H1 (cell line): ENCODE measurements around the gene SOX6. TPM values are rescaled to one million over a fixed set of nuclear protein-coding genes. Genes with fewer than 3 reads are reported as not detected.

Source experiments
- CBX8 ChIP-seq: fragments of 300-800, 300-1000 bp; sonication (generic); IDR thresholded peaks from 2 replicates; pipeline ENCODE4 v1.7.1; 2016; ENCODE audit warnings: low read depth, low read length, borderline replicate concordance
- EP300 ChIP-seq, 2 experiments: IDR thresholded peaks; 1 replicate in 1 of 2; 2 replicates in 1 of 2; pipeline ENCODE4 v1.6.1; 2011 to 2012; ENCODE audit warnings: low read depth in 2 of 2, low read length in 2 of 2, mild to moderate bottlenecking in 2 of 2, borderline replicate concordance in 1 of 2, inconsistent platforms in 1 of 2, moderate library complexity in 1 of 2
- KDM1A ChIP-seq: fragments of 200-600, 300-600 bp; sonication (generic); IDR thresholded peaks from 2 replicates; pipeline ENCODE4 v1.7.1; 2016; ENCODE audit warnings: mild to moderate bottlenecking, low read length, borderline replicate concordance
- POLR2AphosphoS5 ChIP-seq: IDR thresholded peaks from 2 replicates; pipeline ENCODE4 v1.6.1; 2011; ENCODE audit warnings: low read depth, low read length
- SP1 ChIP-seq: IDR thresholded peaks from 2 replicates; pipeline ENCODE4 v1.6.1; 2011; ENCODE audit warnings: low read depth, low read length
- TBP ChIP-seq: IDR thresholded peaks from 2 replicates; pipeline ENCODE4 v1.6.1; 2011; ENCODE audit warnings: low read depth, low read length, improper control_type of control experiment
- polyA plus RNA-seq, 7 experiments: library from polyadenylated mRNA; depleted of rRNA in 3 of 7; stranded (reverse) in 5 of 7; unstranded in 2 of 7; fragments of >200 nt in 5 of 7; fragments of 200-250 nt in 2 of 7; gene quantifications; 1 replicate in 5 of 7; 2 replicates in 1 of 7; 4 replicates in 1 of 7; pipeline versions ENCODE4 v1.2.1 to v1.2.3, GENCODE V29; 2011 to 2013; ENCODE audit warnings: missing spikeins in 2 of 7, mixed read lengths in 2 of 7
- total RNA-seq: library from RNA; stranded (reverse); fragmentation: NEBNext Ultra II Directional; extraction: Animal tissue kit (Norgen Biotek cat#: 25700); gene quantifications from 2 replicates; pipeline ENCODE4 v1.2.1, GENCODE V29; 2021
- TF ChIP-seq, protein P1 (sequence below), 3 experiments: IDR thresholded peaks; 1 replicate in 2 of 3; 2 replicates in 1 of 3; pipeline versions ENCODE4 v1.5.1 to v1.6.1; 2011; ENCODE audit warnings: low read length in 3 of 3, mild to moderate bottlenecking in 3 of 3, inconsistent platforms in 2 of 3, low read depth in 1 of 3, moderate library complexity in 1 of 3; ENCODE audit not compliant: insufficient read depth in 1 of 3; ENCODE audit errors: control extremely low read depth in 1 of 3
- TF ChIP-seq, protein P2 (sequence below): IDR thresholded peaks from 2 replicates; pipeline ENCODE4 v1.6.1; 2011; ENCODE audit warnings: low read length, improper control_type of control experiment

Gene SOX6
- total and polyA plus RNA-seq, 2 of the 8 experiments (the other 6 are each of a cell fraction or from before 2014, with no cell fraction given): 0.09 TPM; not detected in 1

DNA sequence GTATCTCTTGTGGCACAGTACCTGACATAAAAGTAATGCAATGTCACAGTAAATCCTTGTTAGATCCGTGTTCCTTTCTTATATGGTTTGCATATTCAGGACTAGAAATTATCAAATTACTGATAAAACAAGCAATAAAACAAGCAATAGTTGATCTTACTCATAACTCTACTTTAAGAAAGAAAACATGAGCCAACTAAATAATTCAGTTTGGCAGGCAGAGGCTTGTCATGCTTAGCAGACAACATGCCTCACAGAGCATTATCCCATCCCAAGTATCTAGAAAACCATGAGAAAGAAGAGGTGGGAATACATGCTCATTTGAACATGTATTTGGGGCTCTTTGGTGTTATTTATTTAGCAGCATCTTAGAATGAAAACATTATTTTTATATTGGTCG lies 241.9 kb downstream of the SOX6 start (continued):
- TF ChIP-seq CBX8: no peak
- TF ChIP-seq TBP: no peak
- TF ChIP-seq, protein P1, sequence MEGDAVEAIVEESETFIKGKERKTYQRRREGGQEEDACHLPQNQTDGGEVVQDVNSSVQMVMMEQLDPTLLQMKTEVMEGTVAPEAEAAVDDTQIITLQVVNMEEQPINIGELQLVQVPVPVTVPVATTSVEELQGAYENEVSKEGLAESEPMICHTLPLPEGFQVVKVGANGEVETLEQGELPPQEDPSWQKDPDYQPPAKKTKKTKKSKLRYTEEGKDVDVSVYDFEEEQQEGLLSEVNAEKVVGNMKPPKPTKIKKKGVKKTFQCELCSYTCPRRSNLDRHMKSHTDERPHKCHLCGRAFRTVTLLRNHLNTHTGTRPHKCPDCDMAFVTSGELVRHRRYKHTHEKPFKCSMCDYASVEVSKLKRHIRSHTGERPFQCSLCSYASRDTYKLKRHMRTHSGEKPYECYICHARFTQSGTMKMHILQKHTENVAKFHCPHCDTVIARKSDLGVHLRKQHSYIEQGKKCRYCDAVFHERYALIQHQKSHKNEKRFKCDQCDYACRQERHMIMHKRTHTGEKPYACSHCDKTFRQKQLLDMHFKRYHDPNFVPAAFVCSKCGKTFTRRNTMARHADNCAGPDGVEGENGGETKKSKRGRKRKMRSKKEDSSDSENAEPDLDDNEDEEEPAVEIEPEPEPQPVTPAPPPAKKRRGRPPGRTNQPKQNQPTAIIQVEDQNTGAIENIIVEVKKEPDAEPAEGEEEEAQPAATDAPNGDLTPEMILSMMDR (IDR thresholded peaks at IDR 0.05; ENCODE audit: control extremely low read depth in 1 of 3, insufficient read depth in 1 of 3, low read depth in 1 of 3, low read length in 3 of 3): no peak
- no peak for TF ChIP-seq EP300 (IDR thresholded peaks at IDR 0.05; ENCODE audit: borderline replicate concordance in 1 of 2, low read depth in 2 of 2, low read length in 2 of 2)
- no peak for TF ChIP-seq KDM1A
- no peak for TF ChIP-seq POLR2AphosphoS5
- no peak for TF ChIP-seq SP1
- TF ChIP-seq, protein P2, sequence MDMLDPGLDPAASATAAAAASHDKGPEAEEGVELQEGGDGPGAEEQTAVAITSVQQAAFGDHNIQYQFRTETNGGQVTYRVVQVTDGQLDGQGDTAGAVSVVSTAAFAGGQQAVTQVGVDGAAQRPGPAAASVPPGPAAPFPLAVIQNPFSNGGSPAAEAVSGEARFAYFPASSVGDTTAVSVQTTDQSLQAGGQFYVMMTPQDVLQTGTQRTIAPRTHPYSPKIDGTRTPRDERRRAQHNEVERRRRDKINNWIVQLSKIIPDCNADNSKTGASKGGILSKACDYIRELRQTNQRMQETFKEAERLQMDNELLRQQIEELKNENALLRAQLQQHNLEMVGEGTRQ: no peak
